HepG2 (cell line): Measurements from ENCODE around the gene MED22. TPM values are rescaled to one million over a fixed set of nuclear protein-coding genes. Genes with fewer than 3 reads are reported as not detected.

Source experiments
- BCLAF1 ChIP-seq: fragments of 450-650 bp; IDR thresholded peaks from 2 replicates; pipeline ENCODE4 v1.6.1; 2017; ENCODE audit warnings: mild to moderate bottlenecking
- CCAR2 ChIP-seq: fragments of 200-400 bp; formaldehyde crosslinking; optimal IDR thresholded peaks from 2 replicates; pipeline ENCODE3; 2018; ENCODE audit warnings: low read depth, mild to moderate bottlenecking, low read length, moderate library complexity
- FOXP4 ChIP-seq: sonication (generic); formaldehyde crosslinking; IDR thresholded peaks from 2 replicates; pipeline ENCODE4 v1.4.0; 2020; ENCODE audit warnings: missing genetic modification reagents
- HCFC1 ChIP-seq: fragments of 150-350 bp; IDR thresholded peaks from 2 replicates; pipeline ENCODE4 v1.6.1; 2014; ENCODE audit warnings: low read depth, low read length
- HMGA1 ChIP-seq: sonication (generic); formaldehyde crosslinking; conservative IDR thresholded peaks from 2 replicates; pipeline ENCODE4 v1.4.0; 2020; ENCODE audit warnings: missing genetic modification reagents
- MIXL1 ChIP-seq: IDR thresholded peaks from 2 replicates; pipeline ENCODE4 v1.6.1; 2016
- MYPOP ChIP-seq: sonication (generic); formaldehyde crosslinking; IDR thresholded peaks from 2 replicates; pipeline ENCODE4 v1.8.1; 2023; ENCODE audit warnings: mild to moderate bottlenecking, moderate library complexity, missing genetic modification reagents
- NFYC ChIP-seq: IDR thresholded peaks from 2 replicates; pipeline ENCODE4 v1.6.1; 2016; ENCODE audit warnings: missing genetic modification reagents, missing compliant biosample characterization
- NR2F1 ChIP-seq, 2 experiments: fragments of 450-650 bp in 1 of 2; formaldehyde crosslinking in 1 of 2; IDR thresholded peaks; 2 replicates each; pipeline versions ENCODE4 v1.5.0 to v1.6.1; 2016 to 2020; ENCODE audit warnings: mild to moderate bottlenecking in 1 of 2, missing compliant biosample characterization in 1 of 2, missing genetic modification reagents in 1 of 2, moderate library complexity in 1 of 2
- PPARG ChIP-seq: conservative IDR thresholded peaks from 2 replicates; pipeline ENCODE4 v1.6.1; 2016; ENCODE audit warnings: missing biosample characterization, missing genetic modification reagents
- TCF7 ChIP-seq: sonication (generic); IDR thresholded peaks from 2 replicates; pipeline ENCODE4 v1.6.1; 2016; ENCODE audit warnings: antibody characterized with exemption, low read depth
- THRA ChIP-seq: sonication (generic); formaldehyde crosslinking; IDR thresholded peaks from 2 replicates; pipeline ENCODE4 v1.4.0; 2020; ENCODE audit warnings: missing genetic modification reagents, borderline replicate concordance
- ZNF253 ChIP-seq: sonication (generic); formaldehyde crosslinking; IDR thresholded peaks from 2 replicates; pipeline ENCODE4 v1.8.0; 2022; ENCODE audit warnings: mild to moderate bottlenecking, missing genetic modification reagents, borderline replicate concordance
- ZNF281 ChIP-seq: sonication (generic); formaldehyde crosslinking; IDR thresholded peaks from 2 replicates; pipeline ENCODE4 v1.4.0; 2020; ENCODE audit warnings: missing genetic modification reagents, borderline replicate concordance
- ZNF333 ChIP-seq: sonication (generic); formaldehyde crosslinking; IDR thresholded peaks from 2 replicates; pipeline ENCODE4 v1.4.0; 2020; ENCODE audit warnings: mild to moderate bottlenecking, missing genetic modification reagents, borderline replicate concordance
- ZNF367 ChIP-seq: sonication (generic); formaldehyde crosslinking; IDR thresholded peaks from 2 replicates; pipeline ENCODE4 v1.4.0; 2020; ENCODE audit warnings: missing genetic modification reagents, borderline replicate concordance
- ZNF431 ChIP-seq: sonication (generic); formaldehyde crosslinking; IDR thresholded peaks from 2 replicates; pipeline ENCODE4 v1.9.0; 2022; ENCODE audit warnings: missing genetic modification reagents, low read depth, mild to moderate bottlenecking, borderline replicate concordance
- ZNF589 ChIP-seq: sonication (generic); formaldehyde crosslinking; conservative IDR thresholded peaks from 2 replicates; pipeline ENCODE4 v1.8.0; 2022; ENCODE audit warnings: mild to moderate bottlenecking, moderate library complexity, missing genetic modification reagents
- ZNF766 ChIP-seq: sonication (generic); formaldehyde crosslinking; IDR thresholded peaks from 2 replicates; pipeline ENCODE4 v1.5.0; 2020; ENCODE audit warnings: missing genetic modification reagents, borderline replicate concordance
- ZSCAN30 ChIP-seq: sonication (generic); formaldehyde crosslinking; IDR thresholded peaks from 2 replicates; pipeline ENCODE4 v1.5.0; 2020; ENCODE audit warnings: mild to moderate bottlenecking, missing genetic modification reagents
- polyA plus RNA-seq, 8 experiments: library from polyadenylated mRNA; depleted of rRNA in 3 of 8; stranded (reverse) in 7 of 8; unstranded in 1 of 8; fragments of >200 nt; fragmentation: Illumina TruSeq in 4 of 8; extraction: Trizol in 4 of 8; gene quantifications; 2 replicates each; pipeline versions ENCODE4 v1.2.1 to v1.2.3, GENCODE V29; 2011 to 2016; ENCODE audit warnings: low read depth in 4 of 8, missing spikeins in 1 of 8, mixed read lengths in 1 of 8; ENCODE audit not compliant: insufficient read depth in 1 of 8
- total RNA-seq, 5 experiments: library from RNA; depleted of rRNA; stranded (reverse); fragments of >200 nt; fragmentation: Illumina TruSeq; extraction: Trizol; gene quantifications; 2 replicates each; pipeline ENCODE4 v1.2.3, GENCODE V29; 2016; ENCODE audit warnings: low read depth in 1 of 5

Gene MED22
- total and polyA plus RNA-seq, 2 of the 13 experiments (the other 11 are each of a cell fraction or from before 2014, with no cell fraction given), result 15.8 to 22.1 TPM

GRCh38 chr9:133351908-133352634, 4.1 kb upstream of the MED22 start (continued):
- TF ChIP-seq HMGA1 (CRISPR knock-in tag) (no peak), TCF7 (no peak), MIXL1 (no peak), CCAR2 (no peak), ZNF367 (CRISPR knock-in tag) (no peak), ZNF431 (CRISPR knock-in tag) (no peak), ZNF333 (CRISPR knock-in tag) (no peak), FOXP4 (CRISPR knock-in tag) (no peak), NFYC (CRISPR knock-in tag) (no peak), PPARG (no peak), HCFC1 (no peak), THRA (no peak), NR2F1 (CRISPR knock-in tag; IDR thresholded peaks at IDR 0.05) (no peak), BCLAF1 (no peak), ZNF589 (CRISPR knock-in tag) (no peak), ZNF281 (CRISPR knock-in tag) (no peak), ZNF253 (CRISPR knock-in tag) (no peak), MYPOP (CRISPR knock-in tag) (no peak), ZNF766 (CRISPR knock-in tag) (no peak), ZSCAN30 (no peak)
